HepG2 (cell line): ENCODE data around the gene CRLF1. TPM values are rescaled to one million over a fixed set of nuclear protein-coding genes. Genes with fewer than 3 reads are reported as not detected.

ENCODE experiments used
- ARID3A ChIP-seq: IDR thresholded peaks from 2 replicates; pipeline ENCODE4 v1.6.1; 2012; ENCODE audit warnings: low read depth, low read length, improper control_type of control experiment
- CBFB ChIP-seq: sonication (generic); formaldehyde crosslinking; IDR thresholded peaks from 2 replicates; pipeline ENCODE4 v1.4.0; 2020; ENCODE audit warnings: missing genetic modification reagents
- HOXA5 ChIP-seq: sonication (generic); formaldehyde crosslinking; IDR thresholded peaks from 2 replicates; pipeline ENCODE4 v1.4.0; 2020; ENCODE audit warnings: missing genetic modification reagents
- LCORL ChIP-seq, 2 experiments: fragments of 450-650 bp in 1 of 2; sonication (generic) in 1 of 2; formaldehyde crosslinking in 1 of 2; IDR thresholded peaks; 2 replicates each; pipeline versions ENCODE4 v1.5.0 to v1.6.1; 2017 to 2020; ENCODE audit warnings: antibody characterized with exemption in 1 of 2, missing genetic modification reagents in 1 of 2
- MZF1 ChIP-seq: sonication (generic); formaldehyde crosslinking; IDR thresholded peaks from 2 replicates; pipeline ENCODE4 v1.8.1; 2023; ENCODE audit warnings: mild to moderate bottlenecking, missing genetic modification reagents, borderline replicate concordance
- POLR2AphosphoS2 ChIP-seq: IDR thresholded peaks from 2 replicates; pipeline ENCODE4 v1.6.1; 2011; ENCODE audit warnings: low read depth, low read length, improper control_type of control experiment
- POLR2G ChIP-seq: fragments of 200-400 bp; formaldehyde crosslinking; IDR thresholded peaks from 2 replicates; pipeline ENCODE4 v1.6.1; 2018; ENCODE audit warnings: mild to moderate bottlenecking, low read depth, low read length, moderate library complexity
- RBM39 ChIP-seq: fragments of 200-400 bp; formaldehyde crosslinking; IDR thresholded peaks from one replicate; pipeline ENCODE4 v1.6.1; 2018; ENCODE audit warnings: antibody characterized with exemption, mild to moderate bottlenecking, low read depth, low read length; ENCODE audit not compliant: poor library complexity, severe bottlenecking
- RERE ChIP-seq: IDR thresholded peaks from 2 replicates; pipeline ENCODE4 v1.6.1; 2016; ENCODE audit warnings: low read depth, missing genetic modification reagents, missing compliant biosample characterization
- THYN1 ChIP-seq: sonication (generic); formaldehyde crosslinking; IDR thresholded peaks from 2 replicates; pipeline ENCODE4 v1.8.1; 2023; ENCODE audit warnings: low read depth, mild to moderate bottlenecking, moderate library complexity, missing genetic modification reagents, borderline replicate concordance
- ZBTB8A ChIP-seq: sonication (generic); formaldehyde crosslinking; IDR thresholded peaks from 2 replicates; pipeline ENCODE4 v1.4.0; 2020; ENCODE audit warnings: mild to moderate bottlenecking, low read depth, missing genetic modification reagents, borderline replicate concordance
- ZFP41 ChIP-seq: sonication (generic); formaldehyde crosslinking; IDR thresholded peaks from 2 replicates; pipeline ENCODE4 v1.4.0; 2020; ENCODE audit warnings: mild to moderate bottlenecking, missing genetic modification reagents, borderline replicate concordance
- ZNF160 ChIP-seq: sonication (generic); formaldehyde crosslinking; IDR thresholded peaks from 2 replicates; pipeline ENCODE4 v1.8.0; 2022; ENCODE audit warnings: mild to moderate bottlenecking, inconsistent platforms, missing genetic modification reagents
- ZNF18 ChIP-seq: sonication (generic); formaldehyde crosslinking; IDR thresholded peaks from 2 replicates; pipeline ENCODE4 v1.8.0; 2022; ENCODE audit warnings: mild to moderate bottlenecking, missing genetic modification reagents; ENCODE audit not compliant: insufficient replicate concordance
- ZNF431 ChIP-seq: sonication (generic); formaldehyde crosslinking; IDR thresholded peaks from 2 replicates; pipeline ENCODE4 v1.9.0; 2022; ENCODE audit warnings: missing genetic modification reagents, low read depth, mild to moderate bottlenecking, borderline replicate concordance
- ZNF720 ChIP-seq: sonication (generic); formaldehyde crosslinking; IDR thresholded peaks from 2 replicates; pipeline ENCODE4 v1.4.0; 2020; ENCODE audit warnings: missing genetic modification reagents
- polyA plus RNA-seq, 8 experiments: library from polyadenylated mRNA; depleted of rRNA in 3 of 8; stranded (reverse) in 7 of 8; unstranded in 1 of 8; fragments of >200 nt; fragmentation: Illumina TruSeq in 4 of 8; extraction: Trizol in 4 of 8; gene quantifications; 2 replicates each; pipeline versions ENCODE4 v1.2.1 to v1.2.3, GENCODE V29; 2011 to 2016; ENCODE audit warnings: low read depth in 4 of 8, missing spikeins in 1 of 8, mixed read lengths in 1 of 8; ENCODE audit not compliant: insufficient read depth in 1 of 8
- total RNA-seq, 5 experiments: library from RNA; depleted of rRNA; stranded (reverse); fragments of >200 nt; fragmentation: Illumina TruSeq; extraction: Trizol; gene quantifications; 2 replicates each; pipeline ENCODE4 v1.2.3, GENCODE V29; 2016; ENCODE audit warnings: low read depth in 1 of 5

Gene CRLF1
- total and polyA plus RNA-seq, 2 of the 13 experiments (the other 11 are each of a cell fraction or from before 2014, with no cell fraction given), result 217 to 296 TPM

- TF ChIP-seq RERE (no peak; the same call in 1 of the 2 replicates), ZNF18 (CRISPR knock-in tag) (no peak), CBFB (peak; percentile 88), LCORL (IDR thresholded peaks at IDR 0.05) (no peak), LCORL (CRISPR knock-in tag; IDR thresholded peaks at IDR 0.05) (peak; percentile 65), ARID3A (no peak), ZNF160 (CRISPR knock-in tag) (peak; percentile 40; the same call in 1 of the 2 replicates), HOXA5 (CRISPR knock-in tag) (no peak), MZF1 (CRISPR knock-in tag) (no peak), ZBTB8A (CRISPR knock-in tag) (no peak), POLR2G (peak; percentile 73; the same call in 1 of the 2 replicates), RBM39 (peak; percentile 22), ZFP41 (CRISPR knock-in tag) (no peak), THYN1 (CRISPR knock-in tag) (0 out of 2 replicates have a peak, but pooled peaks have one; percentile 82), ZNF431 (CRISPR knock-in tag) (no peak), ZNF720 (no peak), POLR2AphosphoS2 (no peak)
Observed at GRCh38 chr19:18610556-18611326, 4.1 kb upstream of the CRLF1 start (continued).
